ENCODE data around the gene SCPEP1.

DNA sequence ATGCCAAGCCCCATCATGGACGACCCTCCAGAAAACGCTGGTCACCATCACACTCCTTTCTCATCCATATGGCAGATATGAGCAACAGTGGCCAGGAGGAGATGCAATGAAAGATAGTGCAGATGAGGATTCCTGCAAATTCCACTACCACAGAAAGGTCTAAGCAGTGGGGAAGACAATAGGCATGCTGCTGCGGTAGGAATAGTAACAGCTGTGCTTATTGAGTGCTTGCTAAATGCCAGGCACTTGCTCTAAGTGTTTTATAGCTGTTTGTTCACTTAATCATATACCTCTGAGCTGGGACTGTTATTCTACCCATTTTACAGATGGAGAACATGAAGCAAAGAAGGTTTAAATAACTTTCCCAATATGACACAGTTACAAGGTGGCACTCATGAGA is 60.6 kb downstream of the SCPEP1 start:
- TF ChIP-seq POLR2A (IDR thresholded peaks at IDR 0.05) = no peak
- TF ChIP-seq, protein P1, sequence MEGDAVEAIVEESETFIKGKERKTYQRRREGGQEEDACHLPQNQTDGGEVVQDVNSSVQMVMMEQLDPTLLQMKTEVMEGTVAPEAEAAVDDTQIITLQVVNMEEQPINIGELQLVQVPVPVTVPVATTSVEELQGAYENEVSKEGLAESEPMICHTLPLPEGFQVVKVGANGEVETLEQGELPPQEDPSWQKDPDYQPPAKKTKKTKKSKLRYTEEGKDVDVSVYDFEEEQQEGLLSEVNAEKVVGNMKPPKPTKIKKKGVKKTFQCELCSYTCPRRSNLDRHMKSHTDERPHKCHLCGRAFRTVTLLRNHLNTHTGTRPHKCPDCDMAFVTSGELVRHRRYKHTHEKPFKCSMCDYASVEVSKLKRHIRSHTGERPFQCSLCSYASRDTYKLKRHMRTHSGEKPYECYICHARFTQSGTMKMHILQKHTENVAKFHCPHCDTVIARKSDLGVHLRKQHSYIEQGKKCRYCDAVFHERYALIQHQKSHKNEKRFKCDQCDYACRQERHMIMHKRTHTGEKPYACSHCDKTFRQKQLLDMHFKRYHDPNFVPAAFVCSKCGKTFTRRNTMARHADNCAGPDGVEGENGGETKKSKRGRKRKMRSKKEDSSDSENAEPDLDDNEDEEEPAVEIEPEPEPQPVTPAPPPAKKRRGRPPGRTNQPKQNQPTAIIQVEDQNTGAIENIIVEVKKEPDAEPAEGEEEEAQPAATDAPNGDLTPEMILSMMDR (IDR thresholded peaks at IDR 0.05) = no peak
